NCI-H524 treated with DMSO at 0.1 percent for 48 hours (cell line): ENCODE results near the gene SH3GL1.
"Not testable (repeated sequence)": the region's sequence is repeated elsewhere in the genome, so short reads cannot be mapped to it uniquely, and the experiment has no call there.

ENCODE experiments used
- DNase-seq: peaks from one replicate; lab custom pipeline; 2025; lab: John Stamatoyannopoulos, UW

SH3GL1 gene

GRCh38 chr19:4342615-4343369 is 57.6 kb downstream of the SH3GL1 start:
- peak; percentile 100 for DNase-seq

GRCh38 chr19:4342314-4342614 is 58.1 kb downstream of the SH3GL1 start:
- no peak for DNase-seq

- DNase-seq = no peak
Measured at GRCh38 chr19:4338441-4339355, 61.6 kb downstream of the SH3GL1 start, which contains the start of gene STAP2. TSS of gene STAP2 (minus strand) at chr19:4338827. CDS start at chr19:4338753, 74 bp downstream.

- DNase-seq = no peak
Measured at GRCh38 chr19:4337906-4338440, 62.4 kb downstream of the SH3GL1 start.

GRCh38 chr19:4334929-4335570 is 65.3 kb downstream of the SH3GL1 start:
- DNase-seq = no peak

- DNase-seq = no peak
Measured at GRCh38 chr19:4329858-4330257, 70.5 kb downstream of the SH3GL1 start.

- not testable (repeated sequence) for DNase-seq
Measured at GRCh38 chr19:4328991-4329681, 71.2 kb downstream of the SH3GL1 start.

GRCh38 chr19:4328243-4328990 is 71.9 kb downstream of the SH3GL1 start:
- DNase-seq = peak; percentile 89

- no peak for DNase-seq
Measured at GRCh38 chr19:4327877-4328242, 72.5 kb downstream of the SH3GL1 start.

- DNase-seq = no peak
Measured at GRCh38 chr19:4327252-4327876, 73.0 kb downstream of the SH3GL1 start.

GRCh38 chr19:4326837-4327251 is 73.5 kb downstream of the SH3GL1 start:
- no peak for DNase-seq

GRCh38 chr19:4326215-4326836 is 74.0 kb downstream of the SH3GL1 start:
- no peak for DNase-seq

- DNase-seq = no peak
Measured at GRCh38 chr19:4324228-4324627, 76.1 kb downstream of the SH3GL1 start.

GRCh38 chr19:4323692-4324091 is 76.7 kb downstream of the SH3GL1 start:
- no peak for DNase-seq

- no peak for DNase-seq
Measured at GRCh38 chr19:4322942-4323665, 77.2 kb downstream of the SH3GL1 start.

- DNase-seq = no peak
Measured at GRCh38 chr19:4320419-4320818, 79.9 kb downstream of the SH3GL1 start.

GRCh38 chr19:4319067-4319718 is 81.2 kb downstream of the SH3GL1 start:
- DNase-seq = no peak

- no peak for DNase-seq
Measured at GRCh38 chr19:4318460-4318859, 81.9 kb downstream of the SH3GL1 start.

- DNase-seq = no peak
Measured at GRCh38 chr19:4316956-4317355, 83.4 kb downstream of the SH3GL1 start.
